ENCODE measurements around the gene KLHL40.

The KLHL40 gene, protein sequence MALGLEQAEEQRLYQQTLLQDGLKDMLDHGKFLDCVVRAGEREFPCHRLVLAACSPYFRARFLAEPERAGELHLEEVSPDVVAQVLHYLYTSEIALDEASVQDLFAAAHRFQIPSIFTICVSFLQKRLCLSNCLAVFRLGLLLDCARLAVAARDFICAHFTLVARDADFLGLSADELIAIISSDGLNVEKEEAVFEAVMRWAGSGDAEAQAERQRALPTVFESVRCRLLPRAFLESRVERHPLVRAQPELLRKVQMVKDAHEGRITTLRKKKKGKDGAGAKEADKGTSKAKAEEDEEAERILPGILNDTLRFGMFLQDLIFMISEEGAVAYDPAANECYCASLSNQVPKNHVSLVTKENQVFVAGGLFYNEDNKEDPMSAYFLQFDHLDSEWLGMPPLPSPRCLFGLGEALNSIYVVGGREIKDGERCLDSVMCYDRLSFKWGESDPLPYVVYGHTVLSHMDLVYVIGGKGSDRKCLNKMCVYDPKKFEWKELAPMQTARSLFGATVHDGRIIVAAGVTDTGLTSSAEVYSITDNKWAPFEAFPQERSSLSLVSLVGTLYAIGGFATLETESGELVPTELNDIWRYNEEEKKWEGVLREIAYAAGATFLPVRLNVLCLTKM

DNA sequence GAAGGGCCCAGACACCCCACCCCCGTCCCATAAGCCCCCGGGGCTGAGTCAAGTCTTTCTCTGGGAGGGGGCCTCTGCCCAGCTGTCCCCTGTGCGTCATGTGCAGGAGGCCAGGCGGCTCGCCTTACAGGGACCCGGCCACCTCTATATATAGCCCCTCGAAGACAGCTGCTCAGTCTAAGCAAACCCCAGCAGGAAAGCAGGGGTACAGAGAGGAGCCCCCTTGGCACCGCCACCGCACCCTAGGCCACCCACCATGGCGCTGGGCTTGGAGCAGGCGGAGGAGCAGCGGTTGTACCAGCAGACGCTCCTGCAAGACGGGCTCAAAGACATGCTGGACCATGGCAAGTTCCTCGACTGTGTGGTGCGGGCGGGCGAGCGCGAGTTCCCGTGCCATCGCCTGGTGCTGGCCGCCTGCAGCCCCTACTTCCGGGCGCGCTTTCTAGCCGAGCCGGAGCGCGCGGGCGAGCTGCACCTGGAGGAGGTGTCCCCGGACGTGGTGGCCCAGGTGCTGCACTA lies at the start of gene KLHL40:
TSS of gene KLHL40 (plus strand) at position 175 of the 519 bp plus-strand sequence. CDS start at position 257, 82 bp downstream.
- DNase-seq = no peak

DNA sequence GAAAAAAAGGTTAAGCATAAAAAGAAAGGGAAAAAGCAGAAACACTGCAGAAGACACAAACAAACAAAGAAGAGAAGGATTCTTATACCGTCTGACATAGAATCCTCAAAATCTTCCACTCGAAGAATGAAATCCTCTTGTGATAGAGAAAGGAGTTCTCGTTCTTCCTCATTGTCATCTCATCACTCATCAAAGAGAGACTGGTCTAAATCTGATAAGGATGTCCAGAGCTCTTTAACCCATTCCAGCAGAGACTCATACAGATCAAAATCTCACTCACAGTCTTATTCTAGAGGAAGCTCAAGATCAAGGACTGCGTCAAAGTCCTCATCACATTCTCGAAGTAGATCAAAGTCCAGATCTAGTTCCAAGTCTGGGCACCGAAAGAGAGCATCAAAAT lies 48.3 kb upstream of the KLHL40 start:
- DNase-seq = no peak

DNA sequence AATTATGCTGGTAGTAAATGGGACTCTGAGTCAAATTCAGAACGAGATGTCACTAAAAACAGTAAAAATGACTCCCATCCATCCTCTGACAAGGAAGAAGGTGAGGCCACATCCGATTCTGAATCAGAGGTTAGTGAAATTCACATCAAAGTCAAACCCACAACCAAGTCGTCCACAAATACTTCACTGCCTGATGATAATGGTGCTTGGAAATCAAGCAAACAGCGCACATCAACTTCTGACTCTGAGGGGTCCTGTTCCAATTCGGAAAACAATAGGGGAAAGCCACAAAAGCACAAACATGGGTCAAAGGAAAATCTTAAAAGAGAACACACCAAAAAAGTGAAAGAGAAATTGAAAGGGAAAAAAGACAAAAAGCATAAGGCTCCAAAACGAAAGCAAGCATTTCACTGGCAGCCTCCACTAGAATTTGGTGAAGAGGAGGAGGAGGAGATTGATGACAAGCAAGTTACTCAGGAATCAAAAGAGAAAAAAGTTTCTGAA lies 46.9 kb upstream of the KLHL40 start:
- DNase-seq = peak; percentile 68

DNA sequence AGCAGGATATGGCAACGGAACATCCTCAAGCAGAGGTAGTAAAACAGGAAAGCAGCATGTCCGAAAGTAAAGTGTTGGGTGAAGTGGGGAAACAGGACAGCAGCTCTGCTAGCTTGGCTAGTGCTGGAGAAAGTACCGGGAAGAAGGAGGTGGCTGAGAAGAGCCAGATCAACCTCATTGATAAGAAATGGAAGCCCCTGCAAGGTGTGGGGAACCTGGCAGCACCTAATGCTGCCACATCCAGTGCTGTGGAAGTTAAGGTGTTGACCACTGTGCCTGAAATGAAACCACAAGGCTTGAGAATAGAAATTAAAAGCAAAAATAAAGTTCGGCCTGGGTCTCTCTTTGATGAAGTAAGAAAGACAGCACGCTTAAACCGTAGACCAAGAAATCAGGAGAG lies 46.1 kb upstream of the KLHL40 start:
- DNase-seq = no peak

DNA sequence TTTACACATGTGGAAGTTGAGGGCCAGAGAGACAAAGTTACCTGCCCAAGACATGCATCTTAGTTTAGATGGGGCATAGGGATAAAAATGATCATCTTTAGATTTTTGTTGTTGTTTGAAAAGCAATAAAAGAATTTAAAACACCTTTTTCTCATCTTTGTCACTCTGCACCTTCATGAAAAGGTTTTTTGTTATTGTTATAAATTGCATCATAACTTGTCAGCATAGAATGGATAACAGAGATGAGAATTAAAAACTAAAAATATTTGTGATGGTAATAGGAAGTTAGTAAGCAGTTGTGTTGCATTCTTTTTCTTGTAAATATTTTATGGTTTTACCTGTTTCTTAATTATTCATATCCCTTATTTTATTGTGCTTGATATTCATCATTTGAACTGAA lies 45.2 kb upstream of the KLHL40 start:
- DNase-seq = no peak

DNA sequence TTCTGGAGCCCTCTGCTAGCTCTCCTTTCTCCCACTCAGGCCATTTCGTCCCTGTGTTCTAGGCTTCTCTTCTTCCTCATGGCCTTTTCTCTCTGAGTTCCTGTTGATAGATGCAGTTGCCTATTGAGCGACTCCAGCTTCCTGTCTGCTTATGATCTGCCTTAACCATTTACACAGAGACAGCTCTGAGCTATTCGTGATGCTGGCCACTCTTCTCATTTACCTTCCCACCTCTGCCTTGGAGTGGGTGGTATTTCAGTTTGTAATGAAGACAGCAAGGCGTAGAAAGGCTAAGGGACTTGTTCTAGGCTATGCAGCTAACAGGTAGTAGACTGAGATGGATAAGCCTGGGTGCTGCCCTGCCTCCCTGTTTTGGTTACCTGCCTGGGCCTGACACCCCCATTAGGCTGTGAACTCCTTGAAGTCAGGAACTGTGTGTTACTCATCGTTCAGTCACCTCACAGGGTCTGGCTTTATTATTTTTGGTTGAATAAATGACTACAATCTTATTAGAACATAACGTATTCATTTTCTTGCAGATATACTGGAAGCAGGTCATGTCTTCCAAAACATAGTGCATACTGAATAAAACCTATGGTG lies 44.5 kb upstream of the KLHL40 start:
- no peak for DNase-seq

DNA sequence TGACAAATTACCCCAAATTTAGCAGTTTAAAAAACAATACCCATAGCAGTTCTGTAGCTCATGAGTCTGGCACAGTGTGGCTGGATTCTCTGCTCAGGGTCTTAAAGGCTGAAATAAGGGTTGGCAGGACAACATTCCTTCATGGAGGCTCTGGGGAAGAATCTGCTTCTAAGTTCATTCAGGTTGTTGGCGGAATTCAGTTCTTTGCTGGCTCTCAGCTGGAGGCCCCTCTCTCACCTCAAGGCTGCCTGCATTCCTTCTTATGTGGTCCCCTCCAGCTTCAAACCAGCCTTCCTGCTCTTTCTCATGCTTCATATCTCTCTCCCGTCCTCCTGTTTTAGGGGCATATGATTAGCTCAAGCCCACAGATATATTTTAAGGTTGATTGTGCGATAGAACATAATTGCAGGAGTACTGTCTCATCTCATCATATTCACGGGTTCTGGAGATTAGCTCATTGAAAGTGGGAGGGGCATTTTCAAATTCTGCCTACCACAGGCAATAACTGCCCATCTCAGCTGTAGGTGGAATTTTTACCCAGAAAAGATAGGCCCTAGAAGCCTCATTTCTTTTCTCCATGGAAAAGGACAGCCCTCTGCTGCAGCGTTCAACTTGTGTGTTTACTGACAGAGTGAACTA lies 37.4 kb upstream of the KLHL40 start:
- DNase-seq = no peak

DNA sequence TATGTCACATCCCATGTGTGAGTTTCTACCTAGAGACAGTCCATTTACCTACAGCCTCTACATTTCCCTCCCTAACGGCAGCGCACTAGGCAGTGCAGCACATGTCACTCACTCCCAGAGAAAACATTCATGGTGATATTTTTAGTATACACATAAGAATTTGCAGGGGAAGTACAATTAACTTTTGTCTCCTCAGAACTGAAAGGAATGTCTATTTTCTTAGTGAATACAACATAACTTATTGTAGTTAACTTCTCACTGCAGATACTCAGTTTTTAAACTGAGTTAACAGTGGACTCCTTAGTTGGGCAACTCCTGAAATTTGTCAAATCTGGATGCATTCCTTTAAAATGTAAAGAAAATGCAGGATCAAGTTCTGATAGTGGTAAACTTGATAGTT lies 36.3 kb upstream of the KLHL40 start:
- no peak for DNase-seq

DNA sequence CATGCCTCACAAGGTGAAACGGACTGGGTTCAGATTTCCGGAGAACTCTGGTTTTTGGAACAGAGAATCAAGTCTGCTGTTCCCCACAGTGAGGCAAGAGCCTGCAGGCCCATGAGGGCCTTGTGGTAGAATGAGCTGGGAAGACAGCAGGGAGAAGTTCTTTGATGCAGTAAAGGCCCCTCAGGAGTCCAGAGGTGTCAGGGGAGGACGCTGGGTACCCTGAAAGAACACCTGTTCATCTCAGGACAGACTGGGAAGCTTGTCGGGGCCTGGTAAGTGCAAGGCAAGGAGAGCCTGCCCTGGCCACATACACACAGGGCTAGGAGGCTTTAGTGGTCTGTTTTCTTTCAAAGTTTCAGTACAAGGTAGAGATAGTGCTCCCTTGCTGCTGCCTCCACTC lies 35.6 kb upstream of the KLHL40 start:
- DNase-seq = no peak

DNA sequence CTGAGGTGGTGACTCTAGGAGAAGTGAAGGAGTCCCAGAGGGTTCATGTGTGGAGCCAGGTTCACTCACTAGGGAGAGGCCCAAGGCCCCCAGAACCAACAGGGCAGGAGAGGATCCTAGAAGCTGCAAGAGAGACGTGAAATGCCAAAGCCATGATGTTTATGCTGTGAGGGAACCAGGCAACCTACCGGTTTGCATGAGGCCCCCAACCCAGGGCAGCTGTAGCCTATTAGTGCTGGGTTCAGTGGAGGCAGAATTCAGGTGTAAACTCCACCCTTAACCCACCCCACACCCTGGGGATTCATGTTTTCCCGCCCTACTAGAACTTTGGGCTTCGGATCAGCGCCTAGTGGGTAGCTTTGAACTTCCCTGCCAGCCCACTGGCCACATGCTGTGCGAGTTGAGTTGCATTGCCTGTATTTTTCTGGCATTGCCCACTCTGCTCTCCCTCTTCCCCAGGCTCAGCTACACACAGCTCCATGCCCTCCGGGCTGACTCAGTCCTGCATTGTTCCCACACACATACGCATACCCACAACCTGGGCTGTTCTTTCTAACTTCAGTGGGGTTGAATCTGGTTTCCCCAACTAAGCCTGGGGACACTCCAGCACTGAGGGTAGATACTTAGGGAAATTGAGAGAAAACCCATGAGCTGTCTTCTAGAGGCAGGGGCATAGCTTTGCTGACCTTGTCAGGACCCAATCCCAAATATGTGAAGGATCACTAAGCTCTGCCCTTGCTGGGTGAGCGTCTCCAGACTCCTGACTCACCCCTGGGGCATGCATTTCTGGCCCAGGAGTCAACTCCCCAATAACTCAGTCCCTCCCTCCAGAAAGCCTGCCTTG lies 33.9 kb upstream of the KLHL40 start:
- DNase-seq = no peak

DNA sequence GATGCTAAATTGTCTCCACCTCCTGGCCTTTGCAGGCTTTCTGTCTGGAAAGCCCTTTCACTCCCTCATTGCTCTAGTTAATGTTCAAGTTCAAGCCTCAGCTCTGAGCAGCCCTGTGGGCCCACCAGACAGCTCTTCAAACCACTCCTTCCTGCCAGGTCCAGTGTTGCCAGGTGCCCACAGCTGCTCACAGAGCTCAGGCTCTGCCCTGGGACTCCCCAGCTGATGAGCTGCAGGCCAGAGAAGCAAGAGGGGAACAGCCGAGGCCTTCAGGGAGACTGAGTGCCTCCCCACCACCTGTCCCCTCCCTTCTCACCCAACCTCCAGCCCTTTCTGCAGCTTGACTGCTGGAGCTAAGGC lies 33.1 kb upstream of the KLHL40 start:
- no peak for DNase-seq

DNA sequence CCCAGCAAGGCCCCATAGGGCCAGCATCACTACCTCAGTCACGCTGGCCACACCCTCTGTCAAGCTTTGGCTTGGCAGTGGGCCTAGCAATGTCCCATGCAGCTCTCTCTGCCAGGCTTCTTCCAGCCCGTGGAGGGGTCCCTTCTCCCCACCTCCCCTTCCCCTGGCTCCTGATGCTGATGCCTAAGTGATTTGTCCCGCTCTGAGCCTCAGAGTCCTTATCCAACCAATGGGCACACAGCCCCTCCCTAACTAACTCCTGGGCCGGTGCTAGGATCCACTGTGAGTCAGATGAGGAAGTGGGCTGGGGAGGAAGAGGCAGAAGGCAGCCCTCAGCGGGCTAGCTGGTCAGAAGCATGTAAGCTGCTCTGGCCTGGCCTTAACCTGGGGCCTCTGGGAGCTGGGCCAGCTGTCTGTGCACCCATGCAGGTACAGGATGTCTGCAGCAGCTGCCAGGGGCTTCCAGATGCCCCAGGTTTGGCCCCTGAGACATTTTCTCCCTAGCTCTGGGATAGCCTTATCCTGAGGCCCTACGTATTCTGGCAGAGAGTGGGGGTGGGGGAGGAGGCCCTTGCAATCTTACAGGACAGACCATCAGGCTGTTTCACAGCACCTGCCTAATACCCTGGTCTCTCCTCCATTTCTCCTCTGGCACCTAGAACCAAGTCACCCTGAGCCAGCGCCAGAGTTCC lies 32.6 kb upstream of the KLHL40 start:
- no peak for DNase-seq

DNA sequence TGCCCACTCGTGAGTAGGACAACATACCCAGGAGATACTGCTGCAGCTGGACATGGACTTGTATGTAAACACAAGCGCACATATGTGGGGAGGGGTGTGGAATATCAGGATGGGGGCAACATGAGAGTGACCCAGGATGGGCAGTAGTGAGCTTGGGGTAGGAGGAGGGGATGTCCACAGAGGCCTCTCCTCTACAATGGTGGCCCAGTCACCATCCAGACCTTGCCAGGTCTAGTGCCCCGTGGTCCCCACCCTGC lies 32.1 kb upstream of the KLHL40 start:
- no peak for DNase-seq

DNA sequence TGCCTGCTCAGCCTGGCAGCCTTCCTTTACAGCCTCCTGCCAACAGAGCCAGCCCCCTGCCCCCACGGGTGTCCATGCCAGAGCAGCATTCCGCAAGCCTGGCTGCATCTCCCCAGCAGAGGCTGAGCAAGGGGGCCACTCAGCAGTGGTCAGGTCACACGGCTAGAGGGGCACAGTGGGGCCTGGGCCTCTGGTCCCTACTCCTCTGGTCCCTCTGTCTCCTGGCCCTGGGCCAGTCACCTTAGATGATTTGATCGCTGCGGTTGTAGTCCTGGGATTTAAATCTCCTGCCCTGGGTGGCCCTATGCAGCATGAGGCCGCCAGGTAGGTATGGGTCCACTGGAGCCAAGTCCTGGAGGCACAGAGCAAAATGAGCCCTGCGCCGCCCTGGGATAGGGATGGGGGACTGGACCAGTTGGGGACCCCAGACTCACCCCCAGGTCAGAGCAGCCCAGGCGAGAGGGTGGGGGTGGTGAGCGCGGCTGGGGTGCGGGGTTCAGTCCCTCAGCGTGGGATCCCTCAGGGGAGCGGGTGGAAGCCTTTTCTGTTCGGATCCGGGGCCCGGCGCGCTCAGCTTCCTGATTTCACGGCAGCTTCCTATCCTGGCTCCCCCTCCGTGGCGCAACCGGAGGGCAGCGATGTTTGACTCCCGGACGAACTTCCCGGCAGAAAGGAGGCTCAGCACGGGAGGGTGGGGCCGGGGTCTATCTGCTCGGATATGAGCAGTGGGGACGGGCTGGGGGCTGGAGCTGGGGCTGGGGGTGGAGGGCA lies 31.6 kb upstream of the KLHL40 start, which contains the start of gene ZBTB47:
TSS of gene ZBTB47 (plus strand) at position 138 of the 771 bp plus-strand sequence. CDS start 4,659 bp downstream, outside the sequence.
- no peak for DNase-seq

DNA sequence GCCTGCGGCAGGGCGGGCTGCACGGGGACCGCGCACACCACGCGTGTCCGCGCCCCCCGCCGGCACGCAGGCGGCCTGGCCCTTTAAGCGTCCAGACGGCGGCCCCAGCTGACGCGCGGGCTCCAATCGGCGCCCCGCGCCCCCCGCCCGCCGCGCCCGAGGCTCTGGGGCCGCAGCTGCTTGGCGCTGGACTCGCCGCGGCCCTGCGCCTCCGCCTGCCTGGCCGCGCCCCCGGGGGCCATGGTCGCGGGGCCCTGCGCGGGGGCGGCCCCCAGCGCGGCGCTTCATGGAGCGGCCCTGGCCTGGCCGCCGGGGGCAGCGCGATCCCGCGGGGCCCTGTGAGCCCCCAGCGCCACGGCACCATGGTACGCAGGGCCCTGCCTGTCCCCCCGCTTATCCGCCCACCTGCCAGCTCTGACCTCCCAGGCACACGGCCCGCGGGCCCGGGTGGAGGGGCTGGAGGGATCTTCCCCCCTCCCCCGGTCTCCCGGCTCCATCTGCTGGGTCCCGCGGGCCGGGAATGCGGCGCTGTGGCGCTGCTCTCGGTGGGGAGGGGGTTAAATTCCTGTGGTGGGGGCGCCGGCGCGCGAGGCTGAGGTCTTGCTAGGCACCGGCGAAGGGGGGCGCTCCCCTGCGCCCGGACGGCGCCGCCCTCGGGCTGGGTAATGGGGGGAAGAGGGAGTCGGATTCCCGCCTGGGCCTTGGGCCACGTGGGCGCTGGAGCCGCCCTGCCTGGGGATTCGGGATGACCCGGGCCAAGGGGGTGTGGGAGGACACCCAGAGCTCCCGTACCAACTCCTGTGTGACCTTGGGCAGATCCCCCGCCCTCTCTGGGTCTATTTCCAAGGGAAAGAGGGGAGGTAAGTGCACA lies 30.8 kb upstream of the KLHL40 start:
- no peak for DNase-seq

DNA sequence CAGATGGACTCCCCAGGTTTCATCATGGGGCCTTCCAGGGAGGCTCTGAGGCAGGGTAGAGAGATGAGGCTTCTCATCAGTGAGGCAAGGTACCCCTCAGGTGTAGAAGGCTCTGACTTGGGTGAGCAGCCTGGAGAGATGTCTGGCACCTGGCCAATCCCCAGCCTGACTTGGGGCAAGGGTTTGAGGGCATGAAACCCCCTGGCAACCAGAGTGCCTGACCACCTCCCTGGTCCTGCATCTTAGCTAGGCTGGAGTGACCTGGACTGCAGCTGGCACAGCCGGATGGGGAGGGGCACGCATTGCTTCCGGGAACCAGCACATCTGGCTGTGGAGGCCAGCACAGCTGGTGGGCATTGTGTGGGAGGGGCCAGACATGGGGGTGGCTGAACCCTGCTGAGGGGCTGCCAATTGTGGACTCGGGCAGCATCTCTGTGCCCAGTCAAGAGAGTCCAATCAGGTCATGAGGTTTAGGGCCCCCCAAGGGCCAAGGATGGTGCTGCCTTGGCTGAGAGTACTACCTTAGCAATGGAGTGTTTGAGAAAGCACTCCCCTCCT lies 29.9 kb upstream of the KLHL40 start:
- DNase-seq = no peak

DNA sequence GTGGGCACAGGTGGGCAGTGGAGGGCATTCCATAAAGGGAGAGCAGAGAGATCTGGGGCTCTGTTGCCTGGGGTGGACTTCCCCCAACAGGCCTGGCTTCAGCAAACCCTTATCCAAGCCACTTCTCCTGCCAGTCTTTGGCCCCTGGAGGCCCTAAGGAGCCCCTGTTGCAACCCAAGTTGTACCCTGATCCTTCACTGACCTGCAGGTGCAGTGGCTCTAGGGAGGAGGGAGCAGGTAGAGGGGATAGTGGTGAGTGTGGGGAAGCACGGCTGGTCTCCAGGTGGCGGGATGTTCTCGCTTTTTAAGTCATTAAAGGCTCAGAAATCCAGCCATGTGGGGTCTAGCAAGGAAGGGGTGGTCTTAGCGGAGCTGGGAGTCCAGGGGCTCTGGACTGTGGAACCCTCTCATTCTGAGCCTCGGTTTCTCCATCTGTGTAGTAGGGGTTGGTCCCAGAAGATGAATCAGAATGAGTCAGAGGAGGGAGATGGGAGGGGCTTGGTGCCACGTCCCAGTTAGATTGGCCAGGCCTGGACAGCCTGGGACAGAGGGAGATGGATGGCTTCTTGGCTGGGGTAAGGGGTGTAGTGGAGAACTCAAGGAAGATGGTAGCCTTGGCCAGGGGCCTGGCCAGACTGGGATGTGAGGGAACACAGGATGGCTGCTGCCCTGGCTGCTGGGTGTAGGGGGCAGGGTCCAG lies 29.2 kb upstream of the KLHL40 start:
- DNase-seq = no peak

DNA sequence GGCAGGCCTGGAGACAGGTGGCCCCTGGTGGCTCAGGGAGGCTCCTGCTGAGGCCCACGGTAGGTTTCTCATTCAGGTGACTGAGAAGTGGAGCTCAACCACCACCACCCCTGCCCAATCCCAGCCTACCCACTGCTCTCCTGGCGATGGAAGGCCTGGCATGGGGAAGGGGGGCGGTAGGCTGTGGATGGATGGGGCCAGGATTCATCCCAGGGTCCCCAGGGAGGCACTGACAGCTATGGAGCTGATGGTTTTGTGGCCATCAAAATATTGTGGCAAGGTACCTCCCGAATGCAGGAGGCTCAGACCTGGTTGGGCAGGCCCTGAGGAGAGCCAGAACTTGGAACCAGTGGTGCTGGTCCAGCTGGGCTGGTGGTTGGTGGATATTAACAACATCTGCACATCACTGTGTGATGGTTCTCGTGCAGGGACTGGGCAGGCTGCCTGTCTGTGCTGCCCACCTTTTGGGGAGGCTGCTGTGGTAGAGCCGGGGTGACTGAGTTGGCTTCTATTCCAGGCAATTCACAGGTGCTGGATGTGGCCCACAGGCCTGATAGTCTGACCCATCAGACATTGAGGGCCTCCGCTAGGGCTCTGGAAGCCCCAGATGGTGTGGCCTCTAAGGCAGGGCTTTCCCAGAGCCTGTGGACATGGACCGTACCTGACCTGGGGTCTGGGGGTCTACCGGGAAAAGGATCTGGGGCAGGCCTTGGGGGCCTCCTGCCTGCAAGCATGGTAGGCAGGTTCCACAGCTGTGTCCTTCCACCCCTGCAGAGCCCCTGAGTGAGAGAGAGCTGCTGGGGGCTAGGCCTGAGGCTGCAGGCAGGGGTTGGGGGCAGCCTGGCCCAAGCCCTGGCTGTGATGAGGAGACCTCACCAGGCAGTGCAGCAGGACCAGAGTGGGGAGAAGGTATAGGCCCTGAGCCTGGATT lies 28.4 kb upstream of the KLHL40 start:
- no peak for DNase-seq

Data from stimulated activated CD4-positive, alpha-beta T cell treated with anti-CD3 and anti-CD28 coated beads, Interleukin-4, amount 100 ng/mL, for 24 hours (primary cell).